KMS-11 (cell line): ENCODE data around the gene KRTAP21-1.

Experiments
- H2AFZ ChIP-seq: fragments of 200-600 bp; sonication (generic); 2 replicates; pipeline ENCODE4 v1.6.1; 2016; ENCODE audit warnings: antibody characterized with exemption, mixed run types, low read depth
- H3K27ac ChIP-seq: fragments of 200-600 bp; sonication (generic); 2 replicates; pipeline ENCODE4 v1.6.1; 2016; ENCODE audit warnings: mild to moderate bottlenecking, mixed run types
- H3K27me3 ChIP-seq: fragments of 200-600 bp; sonication (generic); 2 replicates; pipeline ENCODE4 v1.6.1; 2017; ENCODE audit warnings: mild to moderate bottlenecking, low read depth, mixed run types, moderate library complexity; ENCODE audit not compliant: insufficient read depth
- H3K36me3 ChIP-seq: fragments of 200-600 bp; sonication (generic); 2 replicates; pipeline ENCODE4 v1.6.1; 2017; ENCODE audit warnings: mild to moderate bottlenecking, mixed run types; ENCODE audit not compliant: insufficient read depth
- H3K4me1 ChIP-seq: fragments of 200-600 bp; sonication (generic); 2 replicates; pipeline ENCODE4 v1.6.1; 2016; ENCODE audit warnings: mild to moderate bottlenecking, low read depth, mixed run types; ENCODE audit not compliant: poor library complexity, severe bottlenecking
- H3K4me2 ChIP-seq: fragments of 200-600 bp; sonication (generic); 2 replicates; pipeline ENCODE4 v1.7.0; 2016; ENCODE audit warnings: mild to moderate bottlenecking, mixed run types
- H3K4me3 ChIP-seq: fragments of 200-600 bp; sonication (generic); IDR thresholded peaks from 2 replicates; pipeline ENCODE4 v1.6.1; 2017; ENCODE audit warnings: low read depth, low read length, mixed read lengths; ENCODE audit not compliant: insufficient read depth
- H3K79me2 ChIP-seq: fragments of 200-600 bp; sonication (generic); 2 replicates; pipeline ENCODE4 v1.6.1; 2016; ENCODE audit warnings: low read depth, mixed run types; ENCODE audit not compliant: insufficient read depth
- H3K9ac ChIP-seq: fragments of 200-600 bp; sonication (generic); 2 replicates; pipeline ENCODE4 v1.6.1; 2016; ENCODE audit warnings: mild to moderate bottlenecking, mixed run types
- H4K20me1 ChIP-seq: fragments of 200-600 bp; sonication (generic); 2 replicates; pipeline ENCODE4 v1.6.1; 2016; ENCODE audit warnings: mild to moderate bottlenecking, mixed run types; ENCODE audit not compliant: insufficient read depth
- TF ChIP-seq, protein P1 (sequence below): fragments of 200-600 bp; sonication (generic); conservative IDR thresholded peaks from 2 replicates; pipeline ENCODE4 v1.6.1; 2017; ENCODE audit warnings: low read depth, mild to moderate bottlenecking, antibody characterized with exemption, low read length, moderate library complexity, mixed read lengths

The KRTAP21-1 gene

DNA sequence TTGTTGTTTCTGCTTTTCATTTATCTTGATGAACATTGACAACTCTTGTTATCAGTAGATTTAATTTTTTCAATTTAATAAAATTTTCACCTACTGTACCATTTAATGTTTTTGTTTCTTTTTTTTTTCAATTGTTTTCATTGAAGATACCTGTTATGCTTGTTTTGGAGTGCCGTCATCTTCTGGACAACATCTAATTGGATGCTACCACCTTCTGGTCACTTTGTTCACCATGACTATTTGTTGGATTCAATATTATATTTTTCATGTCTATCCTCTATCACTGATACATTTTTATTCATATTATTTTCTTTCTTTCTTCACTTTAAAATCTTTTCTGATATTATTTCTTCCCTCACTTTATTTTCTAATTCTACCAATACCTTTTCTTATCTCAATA, 22.2 kb downstream of the KRTAP21-1 start:
- Histone ChIP-seq H3K36me3 (no peaks in the 10 kb centered on the region), H3K4me3 (no peak overlapping the region), H3K9ac (no peak overlapping the region), H3K4me1 (no peaks in the 10 kb centered on the region), H3K27ac (no peak overlapping the region), H3K27me3 (no peaks in the 10 kb centered on the region), H4K20me1 (no peaks in the 10 kb centered on the region), H3K79me2 (no peaks in the 10 kb centered on the region), H3K4me2 (no peak overlapping the region), H2AFZ (0 out of 2 replicates have a peak overlapping the region, but pooled peaks have one; percentile 0)
- TF ChIP-seq, protein P1, sequence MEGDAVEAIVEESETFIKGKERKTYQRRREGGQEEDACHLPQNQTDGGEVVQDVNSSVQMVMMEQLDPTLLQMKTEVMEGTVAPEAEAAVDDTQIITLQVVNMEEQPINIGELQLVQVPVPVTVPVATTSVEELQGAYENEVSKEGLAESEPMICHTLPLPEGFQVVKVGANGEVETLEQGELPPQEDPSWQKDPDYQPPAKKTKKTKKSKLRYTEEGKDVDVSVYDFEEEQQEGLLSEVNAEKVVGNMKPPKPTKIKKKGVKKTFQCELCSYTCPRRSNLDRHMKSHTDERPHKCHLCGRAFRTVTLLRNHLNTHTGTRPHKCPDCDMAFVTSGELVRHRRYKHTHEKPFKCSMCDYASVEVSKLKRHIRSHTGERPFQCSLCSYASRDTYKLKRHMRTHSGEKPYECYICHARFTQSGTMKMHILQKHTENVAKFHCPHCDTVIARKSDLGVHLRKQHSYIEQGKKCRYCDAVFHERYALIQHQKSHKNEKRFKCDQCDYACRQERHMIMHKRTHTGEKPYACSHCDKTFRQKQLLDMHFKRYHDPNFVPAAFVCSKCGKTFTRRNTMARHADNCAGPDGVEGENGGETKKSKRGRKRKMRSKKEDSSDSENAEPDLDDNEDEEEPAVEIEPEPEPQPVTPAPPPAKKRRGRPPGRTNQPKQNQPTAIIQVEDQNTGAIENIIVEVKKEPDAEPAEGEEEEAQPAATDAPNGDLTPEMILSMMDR: no peak

DNA sequence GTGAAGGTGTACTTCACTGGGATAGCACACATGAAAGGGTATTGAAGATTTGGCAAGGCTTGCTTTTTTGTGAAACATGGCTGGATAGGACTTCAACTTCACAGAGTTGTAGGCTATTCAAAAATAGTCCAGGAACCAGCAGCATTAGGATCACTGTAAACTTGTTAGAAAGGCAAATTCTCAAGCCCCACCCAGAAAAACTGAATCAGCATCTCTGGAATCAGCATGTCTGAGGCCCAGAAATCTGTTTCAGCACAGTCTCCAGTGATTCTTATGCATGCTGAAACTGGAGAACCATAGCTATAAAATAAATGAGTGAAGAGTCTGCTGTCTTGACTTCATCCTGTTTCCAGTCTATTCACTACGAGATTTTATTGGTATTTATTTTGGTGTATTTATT, 28.5 kb downstream of the KRTAP21-1 start:
- Histone ChIP-seq H3K27me3 (no peaks in the 10 kb centered on the region), H4K20me1 (no peaks in the 10 kb centered on the region), H3K9ac (no peak overlapping the region), H3K27ac (no peak overlapping the region), H3K4me1 (no peaks in the 10 kb centered on the region), H2AFZ (no peak overlapping the region), H3K4me3 (no peak overlapping the region), H3K79me2 (no peaks in the 10 kb centered on the region), H3K36me3 (no peaks in the 10 kb centered on the region), H3K4me2 (no peak overlapping the region)
- TF ChIP-seq, protein P1: no peak

DNA sequence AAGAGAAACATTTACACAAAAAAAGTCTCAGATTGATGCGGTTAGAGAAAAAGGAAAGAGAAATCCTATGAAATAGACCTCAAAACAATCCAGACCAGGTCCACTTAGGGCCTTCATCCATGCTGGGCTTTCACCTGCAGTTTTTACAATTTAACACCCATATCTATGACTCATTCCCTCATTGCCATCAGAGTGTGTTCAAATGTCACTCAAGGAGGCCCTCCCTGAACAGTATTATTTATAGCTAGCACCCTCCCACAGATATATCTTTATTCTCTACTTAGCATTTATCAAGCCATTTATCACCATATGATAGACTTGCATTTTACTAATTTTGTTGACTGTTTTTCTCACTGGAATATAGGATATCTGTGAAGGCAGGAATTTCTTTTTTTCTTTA, 35.8 kb downstream of the KRTAP21-1 start:
- H2AFZ ChIP-seq: no peak overlapping the region
- no peaks in the 10 kb centered on the region for H3K27me3 ChIP-seq
- no peaks in the 10 kb centered on the region for H4K20me1 ChIP-seq
- H3K4me2 ChIP-seq: no peak overlapping the region
- no peaks in the 10 kb centered on the region for H3K4me1 ChIP-seq
- no peaks in the 10 kb centered on the region for H3K79me2 ChIP-seq
- no peak overlapping the region for H3K27ac ChIP-seq
- no peak overlapping the region for H3K4me3 ChIP-seq
- TF ChIP-seq, protein P1: no peak
- no peak overlapping the region for H3K9ac ChIP-seq
- no peaks in the 10 kb centered on the region for H3K36me3 ChIP-seq

DNA sequence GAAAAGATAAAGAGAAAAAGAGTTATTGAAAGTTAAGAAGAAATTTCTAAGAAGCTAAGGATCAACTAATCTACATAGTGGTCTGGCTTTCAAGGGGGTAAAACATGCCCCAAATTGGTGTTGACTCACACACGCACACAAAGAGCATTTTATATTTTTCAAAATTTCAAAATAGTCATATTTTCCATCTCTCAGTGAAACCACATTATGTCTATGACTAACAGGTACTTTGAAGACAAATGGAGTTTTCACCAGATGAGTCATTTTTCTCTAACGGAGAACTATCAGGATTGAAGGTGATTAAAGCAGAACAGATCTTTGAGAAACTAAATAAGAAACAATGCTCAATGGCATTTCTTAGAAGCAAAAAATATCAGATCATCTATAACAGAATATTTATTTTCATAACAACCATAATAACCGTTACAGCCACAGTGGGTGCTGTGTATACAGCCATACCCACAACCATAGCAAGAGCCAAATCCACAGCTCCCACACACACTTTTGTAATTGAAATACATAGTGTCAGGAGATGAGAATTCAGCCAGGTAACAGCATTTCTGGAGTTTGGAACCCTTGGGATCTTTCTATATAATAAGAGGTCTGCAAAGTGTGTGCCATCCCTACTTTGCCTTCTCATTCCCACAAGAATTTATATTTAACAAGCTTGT, 36.9 kb downstream of the KRTAP21-1 start, which contains the start of gene KRTAP21-3:
Gene KRTAP21-3, minus strand, starts transcription at position 539 of the 671 bp plus-strand sequence. Its CDS starts 18 bp downstream, at position 521.
- Histone ChIP-seq H3K4me1 (no peaks in the 10 kb centered on the region), H2AFZ (no peak within 1 kb of the TSS), H3K36me3 (no peaks in the 10 kb centered on the region), H3K9ac (no peak within 1 kb of the TSS), H4K20me1 (no peaks in the 10 kb centered on the region), H3K79me2 (no peaks in the 10 kb centered on the region), H3K4me2 (no peak within 1 kb of the TSS), H3K27ac (no peak within 1 kb of the TSS), H3K4me3 (no peak within 1 kb of the TSS), H3K27me3 (no peaks in the 10 kb centered on the region)
- TF ChIP-seq, protein P1: no peak
